ENCODE measurements around the gene FGD2.

The FGD2 gene

GRCh38 chr6:37049758-37050044 lies 44.2 kb downstream of the FGD2 start:
- no peaks in the 10 kb centered on the region for H3K79me2 ChIP-seq (ENCODE audit: insufficient read depth, low read depth)
- H3K4me1 ChIP-seq (ENCODE audit: low read depth, poor library complexity, severe bottlenecking) = peaks cover 77% of the 10 kb centered on the region
- H2AFZ ChIP-seq (ENCODE audit: low read depth) = no peak overlapping the region
- peak overlapping the region; percentile 69; the same call in 1 of the 2 replicates for H3K4me2 ChIP-seq
- H3K36me3 ChIP-seq (ENCODE audit: insufficient read depth) = no peaks in the 10 kb centered on the region
- peak overlapping the region; percentile 75; the same call in 1 of the 2 replicates for H3K27ac ChIP-seq
- H3K9ac ChIP-seq = no peak overlapping the region
- H4K20me1 ChIP-seq (ENCODE audit: insufficient read depth) = no peaks in the 10 kb centered on the region
- H3K4me3 ChIP-seq (IDR thresholded peaks at IDR 0.05; ENCODE audit: insufficient read depth, low read depth, low read length) = no peak overlapping the region
- H3K27me3 ChIP-seq (ENCODE audit: insufficient read depth, low read depth) = no peaks in the 10 kb centered on the region
- no peak for TF ChIP-seq CTCF (conservative IDR thresholded peaks at IDR 0.05; ENCODE audit: low read depth, low read length)

DNA sequence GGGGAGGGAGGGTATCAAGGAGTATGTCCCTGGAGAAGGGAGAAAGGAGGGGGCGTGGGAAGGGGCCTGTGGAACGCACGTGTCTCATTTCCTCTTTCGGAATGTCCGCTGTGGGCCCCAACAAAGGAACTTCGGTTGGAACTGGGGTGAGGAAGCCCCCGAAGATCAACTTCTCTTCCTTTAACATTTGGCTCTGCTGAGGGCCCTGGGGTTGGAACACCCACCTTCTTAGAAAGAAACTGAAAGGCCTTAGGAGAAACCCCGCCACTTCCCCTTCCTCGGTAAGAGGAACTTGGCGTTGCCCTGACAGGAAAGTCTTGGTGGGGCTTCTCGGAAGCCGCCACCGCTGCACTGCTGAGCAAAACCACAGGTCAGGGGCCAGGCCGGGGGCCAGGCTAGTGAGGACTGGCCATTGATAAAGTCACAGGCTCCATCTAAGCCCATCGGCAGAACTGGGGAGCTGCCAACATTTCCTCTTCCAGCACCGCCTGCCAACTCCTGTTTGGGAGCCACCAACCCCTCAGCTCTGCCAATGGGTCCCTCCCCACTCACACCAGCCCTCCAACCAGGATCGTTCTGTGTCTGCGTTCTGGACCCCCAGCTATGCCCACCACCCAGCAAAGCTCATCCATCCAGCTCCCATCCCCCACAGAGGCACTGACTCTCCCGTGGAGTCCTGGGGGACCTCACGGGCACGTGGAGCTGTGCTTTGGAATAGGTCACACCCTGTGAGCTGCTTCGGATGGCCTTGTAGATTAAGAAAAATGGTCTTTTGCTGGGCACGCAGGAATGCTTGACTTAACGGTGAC lies 44.8 kb downstream of the FGD2 start:
- Histone ChIP-seq H3K9ac (no peak overlapping the region), H2AFZ (ENCODE audit: low read depth) (no peak overlapping the region; the same call in 1 of the 2 replicates), H3K4me2 (no peak overlapping the region), H3K27ac (peak overlapping the region; percentile 75; the same call in 1 of the 2 replicates), H3K36me3 (ENCODE audit: insufficient read depth) (no peaks in the 10 kb centered on the region), H4K20me1 (ENCODE audit: insufficient read depth) (no peaks in the 10 kb centered on the region), H3K79me2 (ENCODE audit: insufficient read depth, low read depth) (no peaks in the 10 kb centered on the region), H3K4me1 (ENCODE audit: low read depth, poor library complexity, severe bottlenecking) (peaks cover 82% of the 10 kb centered on the region), H3K27me3 (ENCODE audit: insufficient read depth, low read depth) (no peaks in the 10 kb centered on the region), H3K4me3 (IDR thresholded peaks at IDR 0.05; ENCODE audit: insufficient read depth, low read depth, low read length) (no peak overlapping the region)
- TF ChIP-seq CTCF (conservative IDR thresholded peaks at IDR 0.05; ENCODE audit: low read depth, low read length) = no peak

GRCh38 chr6:37050854-37051137 lies 45.3 kb downstream of the FGD2 start:
- peaks cover 83% of the 10 kb centered on the region for H3K4me1 ChIP-seq (ENCODE audit: low read depth, poor library complexity, severe bottlenecking)
- H3K4me2 ChIP-seq = 0 out of 2 replicates have a peak overlapping the region, but pooled peaks have one; percentile 76
- H3K36me3 ChIP-seq (ENCODE audit: insufficient read depth) = no peaks in the 10 kb centered on the region
- no peak overlapping the region for H3K4me3 ChIP-seq (IDR thresholded peaks at IDR 0.05; ENCODE audit: insufficient read depth, low read depth, low read length)
- no peaks in the 10 kb centered on the region for H4K20me1 ChIP-seq (ENCODE audit: insufficient read depth)
- H3K9ac ChIP-seq = no peak overlapping the region; the same call in 1 of the 2 replicates
- no peaks in the 10 kb centered on the region for H3K79me2 ChIP-seq (ENCODE audit: insufficient read depth, low read depth)
- peak overlapping the region; percentile 68; the same call in 1 of the 2 replicates for H3K27ac ChIP-seq
- no peak for TF ChIP-seq CTCF (conservative IDR thresholded peaks at IDR 0.05; ENCODE audit: low read depth, low read length)
- no peaks in the 10 kb centered on the region for H3K27me3 ChIP-seq (ENCODE audit: insufficient read depth, low read depth)
- no peak overlapping the region; the same call in 1 of the 2 replicates for H2AFZ ChIP-seq (ENCODE audit: low read depth)

DNA sequence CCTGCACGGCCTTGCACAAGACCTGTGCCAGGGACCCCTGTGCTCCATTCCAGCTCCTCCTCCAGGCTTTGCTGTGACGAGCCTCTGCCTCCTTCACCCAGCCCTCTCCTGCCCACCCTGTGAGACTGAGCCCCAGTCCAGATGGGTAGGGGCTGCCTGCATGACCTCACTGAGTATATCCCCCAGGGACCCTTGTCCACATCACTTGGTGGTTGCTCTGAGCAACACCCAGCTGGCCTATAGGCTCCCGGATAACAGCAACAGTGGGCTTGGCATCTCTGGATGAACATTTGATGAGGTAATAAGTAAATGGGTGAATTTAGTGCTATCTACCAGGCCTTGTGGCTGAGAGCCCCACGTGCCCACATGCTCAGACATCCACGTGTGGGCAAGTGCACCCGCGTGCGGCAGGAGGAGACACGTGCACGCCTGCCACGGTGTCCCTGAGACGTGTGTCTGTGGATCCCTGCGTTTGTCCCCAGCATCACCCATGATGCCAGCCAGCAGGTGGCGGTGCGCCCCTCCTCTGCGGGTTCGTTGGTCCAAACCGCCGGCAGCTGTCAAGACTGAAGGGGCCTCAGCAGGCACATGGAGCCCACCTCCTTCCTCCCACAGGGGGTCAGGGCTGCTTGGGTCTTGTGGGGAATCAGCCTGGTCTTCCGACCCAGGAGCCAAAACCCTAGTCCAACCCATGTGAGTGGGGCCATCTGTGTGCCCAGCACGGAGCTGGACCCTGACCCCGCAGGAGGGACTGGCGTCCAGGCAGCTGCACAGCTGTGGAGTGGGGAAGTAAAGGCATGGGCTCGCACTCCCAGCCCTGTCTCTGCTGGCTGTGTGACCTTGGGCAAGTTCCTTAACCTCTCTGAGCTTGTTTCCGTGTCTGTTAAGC lies 45.9 kb downstream of the FGD2 start:
- Histone ChIP-seq H2AFZ (ENCODE audit: low read depth) (peak overlapping the region; percentile 79), H3K9ac (peak overlapping the region; percentile 58; the same call in 1 of the 2 replicates)

More for the DNA sequence above, 45.9 kb downstream of the FGD2 start:
- Histone ChIP-seq H3K4me2 (peak overlapping the region; percentile 76), H3K4me1 (ENCODE audit: low read depth, poor library complexity, severe bottlenecking) (peaks cover 82% of the 10 kb centered on the region), H3K27ac (peak overlapping the region; percentile 68), H3K27me3 (ENCODE audit: insufficient read depth, low read depth) (no peaks in the 10 kb centered on the region), H4K20me1 (ENCODE audit: insufficient read depth) (no peaks in the 10 kb centered on the region), H3K36me3 (ENCODE audit: insufficient read depth) (no peaks in the 10 kb centered on the region), H3K4me3 (IDR thresholded peaks at IDR 0.05; ENCODE audit: insufficient read depth, low read depth, low read length) (no peak overlapping the region), H3K79me2 (ENCODE audit: insufficient read depth, low read depth) (no peaks in the 10 kb centered on the region)
- peak; percentile 88 for TF ChIP-seq CTCF (conservative IDR thresholded peaks at IDR 0.05; ENCODE audit: low read depth, low read length)
